GM18505 (cell line): ENCODE data around the gene FN3K.

ENCODE experiments used
- ATAC-seq: cut with Tn5 transposase; IDR thresholded peaks from one replicate; pipeline ENCODE4 v1.9.1; 2021; ENCODE audit not compliant: unreplicated experiment
- POLR2A ChIP-seq: IDR thresholded peaks from 4 replicates; pipeline ENCODE4 v1.6.1; 2011; ENCODE audit warnings: borderline replicate concordance; ENCODE audit not compliant: insufficient read depth, insufficient read length; ENCODE audit errors: extremely low read depth

The FN3K gene

DNA sequence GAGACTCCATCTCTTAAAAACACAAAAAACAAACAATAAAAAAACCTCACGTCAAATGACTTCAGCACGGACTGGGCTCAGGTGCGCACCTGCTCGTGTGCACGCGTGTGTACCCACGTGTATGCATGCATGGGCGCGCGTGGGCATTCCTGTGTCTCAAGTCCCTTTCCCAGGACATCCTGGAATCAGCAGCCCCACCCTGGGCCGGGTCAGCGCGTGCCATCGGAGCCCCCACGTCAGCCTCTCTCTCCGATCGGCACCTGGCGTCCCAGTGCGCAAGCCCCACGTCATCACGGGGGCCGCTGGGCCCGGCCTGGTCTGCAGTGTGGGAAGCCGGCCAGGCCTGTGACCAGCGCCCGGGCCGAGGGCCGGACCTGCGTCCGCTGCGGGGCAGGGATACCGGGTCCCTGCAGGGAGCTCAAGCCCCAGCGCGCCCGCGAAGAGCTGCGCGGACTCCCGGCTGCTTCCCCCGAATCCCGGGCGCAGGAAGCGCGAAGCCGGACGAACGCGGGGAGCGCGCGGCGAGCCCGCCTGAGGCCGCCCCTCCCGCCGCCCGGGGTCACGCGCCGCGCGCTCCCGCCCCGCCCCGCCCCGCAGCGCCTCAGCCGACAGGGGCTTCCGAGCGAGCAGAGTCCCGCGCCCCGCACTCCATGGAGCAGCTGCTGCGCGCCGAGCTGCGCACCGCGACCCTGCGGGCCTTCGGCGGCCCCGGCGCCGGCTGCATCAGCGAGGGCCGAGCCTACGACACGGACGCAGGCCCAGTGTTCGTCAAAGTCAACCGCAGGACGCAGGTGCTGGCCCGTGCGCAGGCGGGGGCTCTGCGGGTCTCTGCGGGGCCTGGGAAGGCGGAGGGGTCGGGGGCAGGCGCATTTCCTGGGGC is at the start of gene FN3K:
Gene FN3K (plus strand): TSS at position 629 of the 880 bp plus-strand sequence. CDS start 22 bp downstream, at position 651.
- ATAC-seq, result no peak
- TF ChIP-seq POLR2A, result no peak

DNA sequence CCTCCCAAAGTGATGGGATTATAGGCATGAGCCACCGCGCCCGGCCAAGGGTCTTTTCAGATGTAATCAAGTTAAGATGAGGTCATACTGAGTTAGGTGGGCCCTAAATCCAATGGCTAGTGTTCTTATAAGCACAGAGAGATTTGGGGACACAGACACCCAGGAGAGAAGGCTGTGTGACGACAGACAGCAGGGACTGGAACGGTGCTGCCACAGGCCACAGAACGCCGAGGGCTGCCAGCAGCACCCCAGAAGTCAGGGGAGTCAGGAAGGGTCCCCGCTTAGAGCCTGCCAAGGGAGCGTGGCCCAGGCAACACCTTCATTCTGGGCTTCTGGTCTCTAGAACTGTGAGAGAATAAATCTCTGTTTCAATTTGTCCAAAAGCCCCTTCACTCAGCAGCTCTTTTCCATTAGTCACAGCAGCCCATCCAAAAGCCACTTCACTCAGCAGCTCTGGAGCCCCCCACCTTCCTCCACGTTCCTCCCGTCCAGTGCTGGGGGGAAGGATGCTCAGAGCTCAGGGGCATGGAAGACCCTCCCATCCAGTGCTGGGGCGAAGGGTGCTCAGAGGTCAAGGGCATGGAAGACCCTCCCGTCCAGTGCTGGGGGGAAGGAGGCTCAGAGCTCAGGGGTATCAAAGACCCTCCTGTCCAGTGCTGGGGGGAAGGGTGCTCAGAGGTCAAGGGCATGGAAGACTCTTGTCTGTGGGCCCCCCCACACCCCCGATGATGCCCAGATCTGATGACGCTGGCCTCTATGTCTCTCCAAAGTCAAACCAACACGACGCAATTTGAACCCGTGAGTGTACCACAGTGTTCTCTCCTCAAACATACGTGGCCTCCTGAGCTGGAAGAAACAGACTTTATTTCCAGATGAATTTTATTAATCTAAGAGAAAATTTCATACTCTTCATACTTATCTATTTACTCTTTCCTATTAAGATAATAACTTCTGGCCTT is 48.8 kb upstream of the FN3K start:
- no peak for TF ChIP-seq POLR2A
- ATAC-seq, result no peak

DNA sequence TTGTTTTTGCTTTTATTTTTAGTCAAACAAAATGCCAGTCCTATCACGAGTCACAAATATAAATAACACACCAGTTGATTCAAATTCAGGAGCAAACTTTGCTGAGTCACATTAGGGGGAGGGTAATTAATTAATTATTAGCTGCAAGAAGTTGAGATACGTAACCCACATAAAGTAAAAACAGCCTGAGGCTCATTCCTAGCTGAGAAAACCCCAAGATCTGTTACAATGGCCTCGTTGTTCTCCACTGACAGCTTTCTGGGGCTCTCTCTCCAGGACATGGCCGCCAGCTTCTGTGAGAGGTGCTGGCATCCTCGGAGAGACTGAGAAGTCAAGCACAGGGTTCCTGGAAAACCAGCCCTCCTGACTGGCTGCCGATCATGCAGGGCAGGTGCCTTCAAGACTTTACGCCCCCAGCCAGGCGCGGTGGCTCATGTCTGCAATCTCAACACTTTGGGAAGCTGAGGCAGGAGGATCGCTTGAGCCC is 48.0 kb upstream of the FN3K start:
- TF ChIP-seq POLR2A, result no peak
- ATAC-seq, result no peak

DNA sequence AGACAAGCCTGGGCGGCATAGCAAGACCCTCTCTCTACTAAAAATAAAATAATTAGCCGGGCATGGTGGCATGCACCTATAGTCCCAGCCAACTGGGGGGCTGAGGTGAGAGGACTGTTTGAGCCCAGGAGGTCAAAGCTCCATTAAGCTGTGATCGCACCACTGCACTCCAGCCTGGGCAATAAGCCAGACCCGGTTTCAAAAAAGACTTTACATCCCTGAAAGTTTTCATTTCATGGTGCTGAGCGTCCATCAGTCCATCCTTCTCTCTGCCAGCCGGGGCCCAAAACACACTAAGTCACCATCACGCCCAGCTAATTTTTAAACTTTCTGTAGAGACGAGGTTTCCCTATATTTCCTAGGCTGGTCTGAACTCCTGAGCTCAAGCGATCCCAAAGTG is 47.5 kb upstream of the FN3K start:
- TF ChIP-seq POLR2A, result no peak
- no peak for ATAC-seq

DNA sequence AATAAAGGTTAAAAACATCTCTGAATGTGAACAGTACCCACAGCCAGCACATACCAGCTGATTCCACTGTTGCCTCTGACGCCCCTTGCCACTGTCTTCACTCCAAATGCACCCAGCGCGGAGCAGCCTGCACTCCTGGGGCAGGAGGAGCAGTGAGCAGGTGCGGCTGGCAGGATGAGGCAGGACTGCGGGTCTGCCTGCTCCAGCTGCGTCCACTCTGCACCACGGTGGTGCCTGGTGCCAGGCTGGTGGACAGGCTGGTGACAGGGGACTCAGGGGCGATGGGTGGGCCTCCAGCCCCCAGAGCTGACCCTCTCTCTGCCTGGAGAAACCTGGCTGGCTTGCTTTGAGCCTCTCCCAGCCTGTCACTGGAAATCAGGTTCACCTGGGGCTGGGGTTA is 46.3 kb upstream of the FN3K start:
- no peak for ATAC-seq
- TF ChIP-seq POLR2A, result no peak

DNA sequence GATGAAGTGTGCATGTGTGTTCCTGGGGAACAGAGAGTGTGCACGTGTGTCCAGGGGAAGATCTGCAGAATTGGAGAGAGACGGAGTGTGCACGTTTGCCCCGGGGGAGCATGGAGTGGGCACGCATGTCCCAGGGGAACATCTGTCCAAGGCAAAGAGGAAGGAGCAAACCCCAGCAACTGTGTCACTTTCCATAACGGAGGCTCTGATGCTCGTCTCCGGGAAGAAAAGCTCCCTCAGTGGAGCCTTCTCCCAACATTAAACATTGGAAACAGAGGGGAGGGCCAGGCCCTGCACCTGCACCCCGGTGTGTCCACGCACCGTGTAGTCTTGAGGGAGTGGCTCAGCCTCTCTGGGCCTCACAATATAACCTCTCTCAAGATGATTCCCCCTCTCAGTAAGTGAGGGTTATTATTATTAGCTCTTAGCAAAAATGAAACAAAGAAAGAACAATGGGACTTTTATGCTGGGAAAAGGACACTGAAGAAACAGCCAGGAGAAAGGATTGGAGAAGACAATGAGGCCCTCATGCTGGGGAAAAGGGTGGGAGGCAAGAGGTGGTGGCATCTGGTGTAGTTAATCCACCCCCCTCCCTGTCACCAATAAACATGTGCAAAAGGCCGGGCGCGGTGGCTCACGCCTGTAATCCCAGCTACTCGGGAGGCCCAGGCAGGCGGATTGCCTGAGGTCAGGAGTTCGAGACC is 44.5 kb upstream of the FN3K start:
- ATAC-seq, result no peak
- TF ChIP-seq POLR2A, result no peak

DNA sequence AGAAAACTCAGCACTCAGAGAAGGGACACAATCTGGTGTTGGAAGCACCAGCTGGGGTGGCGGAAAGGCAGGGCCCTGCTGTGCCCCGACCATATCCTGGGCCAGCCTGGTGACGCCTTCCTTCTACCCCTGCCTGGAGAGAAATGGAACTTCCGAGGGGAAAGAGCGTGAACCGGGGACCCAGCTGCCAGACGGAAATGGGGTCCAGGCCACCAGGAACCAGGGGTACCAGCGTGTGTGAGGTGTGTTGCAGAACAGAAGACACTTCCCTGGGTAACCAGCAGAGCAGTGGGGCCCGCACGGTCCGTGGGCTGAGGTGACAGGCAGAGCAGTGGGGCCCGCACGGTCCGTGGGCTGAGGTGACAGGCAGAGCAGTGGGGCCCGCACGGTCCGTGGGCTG is 43.7 kb upstream of the FN3K start:
- no peak for ATAC-seq
- no peak for TF ChIP-seq POLR2A

DNA sequence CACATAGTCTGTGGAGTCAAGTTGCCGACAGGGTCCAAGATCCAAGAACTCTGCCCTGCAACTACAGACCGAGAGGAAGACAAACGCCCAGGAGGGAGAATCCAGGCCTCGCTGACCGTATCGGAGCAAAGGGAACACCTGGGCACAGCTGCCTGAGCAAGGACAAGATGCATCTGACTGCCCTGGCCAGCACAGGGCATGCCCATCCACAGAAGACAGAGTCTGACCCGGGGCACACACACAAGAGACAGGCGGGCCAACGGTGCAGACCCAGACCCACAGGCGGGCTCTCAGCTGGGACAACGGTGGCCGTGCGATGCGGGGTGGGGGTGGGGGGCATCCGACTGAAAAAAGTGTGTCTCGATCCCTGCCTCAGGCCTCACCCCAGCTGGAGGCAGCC is 43.1 kb upstream of the FN3K start:
- no peak for ATAC-seq
- no peak for TF ChIP-seq POLR2A

DNA sequence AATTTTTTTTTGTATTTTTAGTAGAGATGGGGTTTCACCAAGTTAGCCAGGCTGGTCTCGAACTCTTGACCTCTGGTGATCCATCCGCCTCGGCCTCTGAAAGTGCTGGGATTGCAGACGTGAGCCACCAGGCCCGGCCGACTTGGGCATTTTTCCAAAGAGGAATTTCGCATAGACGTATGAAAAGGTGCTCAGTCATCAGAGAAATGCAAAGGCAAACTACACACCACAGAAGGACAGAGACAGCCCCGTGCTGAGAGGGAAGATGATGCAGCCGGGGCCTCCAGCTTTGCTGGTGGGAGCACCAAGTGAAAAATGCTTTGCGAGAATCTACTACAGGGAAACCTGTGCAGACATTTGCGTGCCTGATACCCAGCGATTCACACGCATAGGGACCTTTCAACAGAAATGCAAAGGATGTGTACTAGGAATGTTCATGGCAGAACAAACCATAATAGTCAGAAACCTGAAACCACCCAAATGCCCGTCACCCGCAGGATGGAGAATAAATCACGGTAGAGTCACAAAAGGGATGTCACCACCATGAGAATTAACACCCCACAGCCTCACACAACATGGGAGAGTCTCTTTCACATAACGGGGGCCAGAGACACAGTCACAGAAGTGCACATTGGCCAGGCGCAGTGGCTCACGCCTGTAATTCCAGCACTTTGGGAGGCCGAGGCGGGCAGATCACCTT is 42.1 kb upstream of the FN3K start:
- no peak for ATAC-seq
- no peak for TF ChIP-seq POLR2A

DNA sequence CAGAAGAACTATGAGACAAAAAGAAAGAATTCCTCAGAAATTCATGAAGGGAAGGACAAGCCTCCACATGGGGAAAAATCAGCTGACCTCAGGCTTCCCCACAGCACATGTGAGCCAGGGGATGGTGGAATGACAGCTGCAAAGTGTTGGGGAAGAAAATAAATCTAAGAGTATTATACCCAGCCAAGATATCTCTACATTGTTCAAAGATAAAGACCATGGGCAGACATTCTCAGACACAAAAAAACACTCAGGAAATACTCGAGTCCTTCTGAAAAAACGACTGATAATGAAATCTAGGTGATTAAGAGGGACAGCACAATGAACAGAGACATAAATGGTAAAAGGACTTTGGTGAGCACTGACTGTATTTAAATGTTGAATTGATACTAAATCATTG is 40.8 kb upstream of the FN3K start:
- no peak for TF ChIP-seq POLR2A
- no peak for ATAC-seq

DNA sequence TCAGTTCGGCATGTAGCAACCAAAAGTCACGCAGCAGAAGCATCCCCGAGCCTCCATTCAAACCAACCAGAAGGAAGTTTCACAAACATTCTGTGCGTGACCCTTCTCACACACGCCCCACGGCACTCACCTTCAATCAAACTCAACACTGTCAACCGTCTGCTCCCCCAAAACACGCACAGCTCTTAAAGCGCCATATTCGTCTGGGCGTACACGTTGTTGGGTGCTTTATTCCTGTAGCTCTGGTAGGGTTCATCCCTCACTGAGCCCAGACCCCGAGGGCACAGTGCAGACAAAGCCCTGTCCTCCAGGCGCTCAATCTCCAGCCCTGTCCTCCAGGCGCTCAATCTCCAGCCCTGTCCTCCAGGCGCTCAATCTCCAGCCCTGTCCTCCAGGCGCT is 39.2 kb upstream of the FN3K start:
- ATAC-seq, result no peak
- no peak for TF ChIP-seq POLR2A
